Chondrocyte (in vitro differentiated cells): Measurements from ENCODE around the gene RAB11FIP3. TPM values are rescaled to one million over a fixed set of nuclear protein-coding genes. Genes with fewer than 3 reads are reported as not detected.
"Not testable (repeated sequence)": the region's sequence is repeated elsewhere in the genome, so short reads cannot be mapped to it uniquely, and the experiment has no call there.

Experiments used
- DNase-seq: peaks from one replicate; pipeline ENCODE4 v3.0.0; 2021; ENCODE audit warnings: mixed read lengths, low spot score
- H3K27ac Mint-ChIP-seq: one replicate; pipeline ENCODE4 v1.8.0; 2021; ENCODE audit warnings: mild to moderate bottlenecking, moderate library complexity, mixed read lengths; ENCODE audit not compliant: unreplicated experiment
- H3K27me3 Mint-ChIP-seq: 2 replicates; pipeline ENCODE4 v1.8.0; 2021; ENCODE audit warnings: low read depth, mixed read lengths
- H3K36me3 Mint-ChIP-seq: 2 replicates; pipeline ENCODE4 v1.8.0; 2021; ENCODE audit warnings: low read depth, mixed read lengths
- H3K4me1 Mint-ChIP-seq: 2 replicates; pipeline ENCODE4 v1.8.0; 2021; ENCODE audit warnings: low read depth, mild to moderate bottlenecking, mixed read lengths
- H3K4me3 Mint-ChIP-seq: one replicate; pipeline ENCODE4 v1.8.0; 2021; ENCODE audit warnings: mild to moderate bottlenecking, moderate library complexity, mixed read lengths; ENCODE audit not compliant: unreplicated experiment
- H3K9me3 Mint-ChIP-seq: 2 replicates; pipeline ENCODE4 v1.8.0; 2021; ENCODE audit warnings: low read depth, mixed read lengths
- total RNA-seq: library from RNA; stranded (reverse); gene quantifications from 3 replicates; pipeline ENCODE4 v1.2.1, GENCODE V29; 2021
- TF ChIP-seq, protein P1 (sequence below): fragments of 200-600 bp; sonication (generic); IDR thresholded peaks from 2 replicates; pipeline ENCODE4 v1.5.0; 2021; ENCODE audit warnings: antibody characterized with exemption, mild to moderate bottlenecking, moderate library complexity

RAB11FIP3 gene
- total RNA-seq, 1 donor from 2014 or later, result 45.1 TPM

- no peak for DNase-seq
- Mint-ChIP-seq H3K4me3 (peak within 1 kb of the TSS; percentile 77), H3K27me3 (no peaks in the 10 kb centered on the region), H3K9me3 (no peaks in the 10 kb centered on the region), H3K27ac (peak within 1 kb of the TSS; percentile 66), H3K36me3 (peaks cover under 1% of the 10 kb centered on the region), H3K4me1 (peaks cover 27% of the 10 kb centered on the region)
- TF ChIP-seq, protein P1, sequence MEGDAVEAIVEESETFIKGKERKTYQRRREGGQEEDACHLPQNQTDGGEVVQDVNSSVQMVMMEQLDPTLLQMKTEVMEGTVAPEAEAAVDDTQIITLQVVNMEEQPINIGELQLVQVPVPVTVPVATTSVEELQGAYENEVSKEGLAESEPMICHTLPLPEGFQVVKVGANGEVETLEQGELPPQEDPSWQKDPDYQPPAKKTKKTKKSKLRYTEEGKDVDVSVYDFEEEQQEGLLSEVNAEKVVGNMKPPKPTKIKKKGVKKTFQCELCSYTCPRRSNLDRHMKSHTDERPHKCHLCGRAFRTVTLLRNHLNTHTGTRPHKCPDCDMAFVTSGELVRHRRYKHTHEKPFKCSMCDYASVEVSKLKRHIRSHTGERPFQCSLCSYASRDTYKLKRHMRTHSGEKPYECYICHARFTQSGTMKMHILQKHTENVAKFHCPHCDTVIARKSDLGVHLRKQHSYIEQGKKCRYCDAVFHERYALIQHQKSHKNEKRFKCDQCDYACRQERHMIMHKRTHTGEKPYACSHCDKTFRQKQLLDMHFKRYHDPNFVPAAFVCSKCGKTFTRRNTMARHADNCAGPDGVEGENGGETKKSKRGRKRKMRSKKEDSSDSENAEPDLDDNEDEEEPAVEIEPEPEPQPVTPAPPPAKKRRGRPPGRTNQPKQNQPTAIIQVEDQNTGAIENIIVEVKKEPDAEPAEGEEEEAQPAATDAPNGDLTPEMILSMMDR, result no peak
Observed at GRCh38 chr16:381789-382717, 43.4 kb upstream of the RAB11FIP3 start, which contains the start of gene PGAP6. PGAP6 (minus strand) TSS chr16:381978; CDS start chr16:381821, 157 bp downstream.

GRCh38 chr16:383326-384051 is 42.0 kb upstream of the RAB11FIP3 start:
- Mint-ChIP-seq H3K9me3 (no peaks in the 10 kb centered on the region), H3K27ac (no peak overlapping the region), H3K4me1 (peaks cover 36% of the 10 kb centered on the region), H3K4me3 (peak overlapping the region; percentile 77), H3K27me3 (no peaks in the 10 kb centered on the region), H3K36me3 (no peaks in the 10 kb centered on the region)
- TF ChIP-seq, protein P1, result no peak
- no peak for DNase-seq

- no peak for DNase-seq
Observed at GRCh38 chr16:386641-387156, 38.8 kb upstream of the RAB11FIP3 start.

DNA sequence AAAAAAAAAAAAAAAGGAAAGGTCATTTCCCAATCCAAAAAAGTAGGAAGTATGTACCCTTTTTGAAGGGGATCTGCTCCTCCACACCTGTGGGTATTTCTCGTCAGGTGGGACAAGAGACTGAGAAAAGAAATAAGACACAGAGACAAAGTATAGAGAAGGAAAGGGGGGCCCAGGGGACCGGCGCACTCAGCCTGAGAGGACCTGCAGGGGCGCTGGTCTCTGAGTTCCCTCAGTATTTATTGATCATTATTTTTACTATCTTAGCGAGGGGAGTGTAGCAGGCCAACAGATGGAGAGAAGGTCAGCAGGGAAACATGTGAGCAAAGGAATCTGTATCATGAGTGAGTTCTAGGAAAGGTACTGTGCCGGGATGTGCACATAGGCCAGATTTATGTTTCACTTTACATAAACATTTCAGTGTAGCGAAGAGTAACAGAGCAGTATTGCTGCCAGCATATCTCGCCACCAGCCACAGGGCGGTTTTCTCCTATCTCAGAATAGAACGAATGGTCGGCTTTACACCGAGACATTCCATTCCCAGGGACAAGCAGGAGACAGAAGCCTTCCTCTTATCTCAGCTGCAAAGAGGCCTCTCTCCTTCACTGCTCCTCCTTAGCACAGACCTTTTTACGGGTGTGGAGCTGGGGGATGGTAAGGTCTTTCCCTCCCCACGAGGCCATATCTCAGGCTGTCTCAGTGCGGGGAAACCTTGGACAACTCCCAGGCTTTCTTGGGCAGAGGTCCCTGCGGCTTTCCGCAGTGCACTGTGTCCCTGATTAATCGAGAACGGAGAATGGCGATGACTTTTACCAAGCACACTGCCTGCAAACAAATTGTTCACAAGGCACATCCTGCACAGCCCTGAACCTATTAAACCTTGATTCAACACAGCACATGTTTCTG is 37.4 kb upstream of the RAB11FIP3 start:
- not testable (repeated sequence) for H3K27me3 Mint-ChIP-seq, H3K9me3 Mint-ChIP-seq, DNase-seq, H3K36me3 Mint-ChIP-seq
- Mint-ChIP-seq H3K4me1 (peaks cover 23% of the 10 kb centered on the region), H3K4me3 (peak overlapping the region; percentile 16), H3K27ac (peak overlapping the region; percentile 71)

More at GRCh38 chr16:386641-387156, 38.8 kb upstream of the RAB11FIP3 start:
- Mint-ChIP-seq H3K27me3 (no peaks in the 10 kb centered on the region), H3K27ac (peak overlapping the region; percentile 65), H3K4me1 (peaks cover 30% of the 10 kb centered on the region), H3K36me3 (no peaks in the 10 kb centered on the region), H3K9me3 (no peaks in the 10 kb centered on the region), H3K4me3 (peak overlapping the region; percentile 35)
- TF ChIP-seq, protein P1, result peak; percentile 60

DNA sequence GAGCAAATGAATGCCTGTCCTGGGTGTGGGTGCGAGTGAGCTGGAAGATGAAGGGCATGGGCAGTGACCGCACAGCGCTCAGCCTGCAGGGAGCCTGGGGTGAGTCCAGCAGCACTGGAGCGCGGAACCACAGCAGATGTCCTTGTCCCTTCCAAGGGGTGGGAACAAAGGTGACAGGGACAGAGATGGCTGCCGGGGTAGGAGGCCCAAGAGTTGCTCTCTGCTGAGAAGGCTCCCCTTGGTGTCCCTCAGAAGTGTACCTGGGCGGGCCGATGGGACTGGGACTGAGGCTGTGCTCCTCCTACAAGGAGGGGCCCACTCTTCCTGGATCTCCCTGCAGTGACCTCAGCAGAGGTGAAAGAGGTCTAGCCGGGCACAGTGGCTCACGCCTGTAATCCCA is 36.1 kb upstream of the RAB11FIP3 start:
- Mint-ChIP-seq H3K36me3 (no peaks in the 10 kb centered on the region), H3K4me3 (no peak overlapping the region), H3K27ac (no peak overlapping the region), H3K4me1 (peaks cover 16% of the 10 kb centered on the region), H3K27me3 (no peaks in the 10 kb centered on the region), H3K9me3 (peaks cover 3% of the 10 kb centered on the region)
- TF ChIP-seq, protein P1, result no peak
- DNase-seq, result no peak
